Osteoblast (primary cell): ENCODE measurements around the gene BTN1A1. TPM values are rescaled to one million over a fixed set of nuclear protein-coding genes. Genes with fewer than 3 reads are reported as not detected.

Source experiments
- DNase-seq: peaks from one replicate; pipeline ENCODE4 v3.0.0; 2011; ENCODE audit warnings: low spot score, mixed read lengths; ENCODE audit not compliant: insufficient read length; ENCODE audit errors: missing footprints
- H2AFZ ChIP-seq: 2 replicates; pipeline ENCODE4 v1.6.0; 2011; ENCODE audit warnings: mild to moderate bottlenecking, low read length
- H3K27ac ChIP-seq: 2 replicates; pipeline ENCODE4 v1.5.1; 2011; ENCODE audit warnings: mild to moderate bottlenecking, low read depth, low read length, moderate library complexity
- H3K27me3 ChIP-seq: 2 replicates; pipeline ENCODE4 v1.6.0; 2012; ENCODE audit warnings: mild to moderate bottlenecking, control low read depth, inconsistent platforms, low read length, moderate library complexity; ENCODE audit not compliant: insufficient read depth
- H3K36me3 ChIP-seq: 2 replicates; pipeline ENCODE4 v1.5.1; 2011; ENCODE audit warnings: mild to moderate bottlenecking, low read length, control low read depth, moderate library complexity; ENCODE audit not compliant: insufficient read depth
- H3K4me1 ChIP-seq: 2 replicates; pipeline ENCODE4 v1.5.1; 2011; ENCODE audit warnings: mild to moderate bottlenecking, low read length, control low read depth, moderate library complexity; ENCODE audit not compliant: insufficient read depth
- H3K4me2 ChIP-seq: 2 replicates; pipeline ENCODE4 v1.6.0; 2011; ENCODE audit warnings: mild to moderate bottlenecking, low read length; ENCODE audit not compliant: insufficient read depth
- H3K4me3 ChIP-seq: fragments of 200-600 bp; sonication (generic); 3 replicates; pipeline ENCODE4 v1.5.1; 2012; ENCODE audit warnings: mild to moderate bottlenecking, low read length, inconsistent platforms; ENCODE audit not compliant: insufficient read depth
- H3K79me2 ChIP-seq: 2 replicates; pipeline ENCODE4 v1.6.0; 2012; ENCODE audit warnings: mild to moderate bottlenecking, low read length, control low read depth, inconsistent platforms; ENCODE audit not compliant: insufficient read depth
- H3K9me3 ChIP-seq: 2 replicates; pipeline ENCODE4 v1.5.1; 2011; ENCODE audit warnings: low read depth, low read length, control low read depth
- H4K20me1 ChIP-seq: 2 replicates; pipeline ENCODE4 v1.6.0; 2012; ENCODE audit warnings: mild to moderate bottlenecking, low read length, control low read depth; ENCODE audit not compliant: insufficient read depth
- total RNA-seq: library from RNA; depleted of rRNA; stranded (reverse); fragments of >200 nt; gene quantifications from 2 replicates; pipeline ENCODE4 v1.2.3, GENCODE V29; 2012
- TF ChIP-seq, protein P1 (sequence below): IDR thresholded peaks from 2 replicates; pipeline ENCODE4 v1.5.1; 2011; ENCODE audit warnings: mild to moderate bottlenecking, low read depth, low read length, moderate library complexity; ENCODE audit errors: extremely low read depth

BTN1A1 gene
- total RNA-seq, 1 donor = under 0.01 TPM

DNA sequence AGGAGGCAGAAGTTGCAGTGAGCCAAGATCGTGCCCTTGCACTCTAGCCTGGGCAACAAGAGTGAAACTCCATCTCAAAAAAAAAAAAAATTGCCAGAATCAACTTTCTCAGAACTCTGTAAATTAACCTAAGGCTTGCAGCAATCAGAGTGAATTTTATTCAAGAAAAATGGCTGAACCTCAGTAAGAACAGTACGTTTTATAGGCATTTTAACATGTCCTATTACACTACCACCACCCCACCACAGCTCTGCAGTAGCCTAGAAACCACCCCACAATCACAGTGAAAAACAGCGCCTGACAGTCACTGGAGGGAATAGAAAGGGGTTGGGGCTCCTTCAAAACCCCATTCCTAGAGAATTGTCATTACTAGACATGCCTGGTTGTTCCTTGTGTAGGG is 16.4 kb upstream of the BTN1A1 start:
- no peaks in the 10 kb centered on the region for H3K9me3 ChIP-seq
- H3K79me2 ChIP-seq = no peaks in the 10 kb centered on the region
- H3K4me2 ChIP-seq = no peak overlapping the region
- no peaks in the 10 kb centered on the region for H4K20me1 ChIP-seq
- H3K36me3 ChIP-seq = no peaks in the 10 kb centered on the region
- DNase-seq = no peak
- no peak overlapping the region for H3K27ac ChIP-seq
- no peak overlapping the region for H3K4me3 ChIP-seq
- no peaks in the 10 kb centered on the region for H3K4me1 ChIP-seq
- no peaks in the 10 kb centered on the region for H3K27me3 ChIP-seq
- H2AFZ ChIP-seq = no peak overlapping the region
- TF ChIP-seq, protein P1, sequence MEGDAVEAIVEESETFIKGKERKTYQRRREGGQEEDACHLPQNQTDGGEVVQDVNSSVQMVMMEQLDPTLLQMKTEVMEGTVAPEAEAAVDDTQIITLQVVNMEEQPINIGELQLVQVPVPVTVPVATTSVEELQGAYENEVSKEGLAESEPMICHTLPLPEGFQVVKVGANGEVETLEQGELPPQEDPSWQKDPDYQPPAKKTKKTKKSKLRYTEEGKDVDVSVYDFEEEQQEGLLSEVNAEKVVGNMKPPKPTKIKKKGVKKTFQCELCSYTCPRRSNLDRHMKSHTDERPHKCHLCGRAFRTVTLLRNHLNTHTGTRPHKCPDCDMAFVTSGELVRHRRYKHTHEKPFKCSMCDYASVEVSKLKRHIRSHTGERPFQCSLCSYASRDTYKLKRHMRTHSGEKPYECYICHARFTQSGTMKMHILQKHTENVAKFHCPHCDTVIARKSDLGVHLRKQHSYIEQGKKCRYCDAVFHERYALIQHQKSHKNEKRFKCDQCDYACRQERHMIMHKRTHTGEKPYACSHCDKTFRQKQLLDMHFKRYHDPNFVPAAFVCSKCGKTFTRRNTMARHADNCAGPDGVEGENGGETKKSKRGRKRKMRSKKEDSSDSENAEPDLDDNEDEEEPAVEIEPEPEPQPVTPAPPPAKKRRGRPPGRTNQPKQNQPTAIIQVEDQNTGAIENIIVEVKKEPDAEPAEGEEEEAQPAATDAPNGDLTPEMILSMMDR = no peak

DNA sequence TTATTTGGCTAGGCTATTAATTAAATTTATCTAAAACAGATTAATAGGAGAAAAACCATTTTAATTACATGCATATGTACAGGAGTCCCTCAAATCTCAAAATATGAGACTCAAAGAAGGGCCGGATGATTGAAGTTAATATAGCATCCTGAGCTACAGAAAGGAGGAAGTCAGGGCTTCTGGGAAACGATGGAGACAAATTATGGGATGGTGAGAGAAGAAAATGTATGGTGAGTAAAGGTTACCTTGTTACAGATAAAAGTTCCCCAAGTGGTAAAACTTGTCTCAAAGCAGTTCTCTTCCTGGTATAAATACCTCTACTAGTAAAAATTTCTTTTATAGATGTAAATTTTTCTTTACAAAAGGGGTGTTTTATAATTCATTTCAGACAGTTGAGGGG is 15.9 kb upstream of the BTN1A1 start:
- Histone ChIP-seq H3K36me3 (no peaks in the 10 kb centered on the region), H3K79me2 (no peaks in the 10 kb centered on the region), H3K9me3 (no peaks in the 10 kb centered on the region), H3K4me3 (no peak overlapping the region), H4K20me1 (no peaks in the 10 kb centered on the region), H3K27me3 (no peaks in the 10 kb centered on the region), H3K4me1 (no peaks in the 10 kb centered on the region), H3K4me2 (no peak overlapping the region), H3K27ac (no peak overlapping the region), H2AFZ (no peak overlapping the region)
- TF ChIP-seq, protein P1 = no peak
- DNase-seq = peak; percentile 58

DNA sequence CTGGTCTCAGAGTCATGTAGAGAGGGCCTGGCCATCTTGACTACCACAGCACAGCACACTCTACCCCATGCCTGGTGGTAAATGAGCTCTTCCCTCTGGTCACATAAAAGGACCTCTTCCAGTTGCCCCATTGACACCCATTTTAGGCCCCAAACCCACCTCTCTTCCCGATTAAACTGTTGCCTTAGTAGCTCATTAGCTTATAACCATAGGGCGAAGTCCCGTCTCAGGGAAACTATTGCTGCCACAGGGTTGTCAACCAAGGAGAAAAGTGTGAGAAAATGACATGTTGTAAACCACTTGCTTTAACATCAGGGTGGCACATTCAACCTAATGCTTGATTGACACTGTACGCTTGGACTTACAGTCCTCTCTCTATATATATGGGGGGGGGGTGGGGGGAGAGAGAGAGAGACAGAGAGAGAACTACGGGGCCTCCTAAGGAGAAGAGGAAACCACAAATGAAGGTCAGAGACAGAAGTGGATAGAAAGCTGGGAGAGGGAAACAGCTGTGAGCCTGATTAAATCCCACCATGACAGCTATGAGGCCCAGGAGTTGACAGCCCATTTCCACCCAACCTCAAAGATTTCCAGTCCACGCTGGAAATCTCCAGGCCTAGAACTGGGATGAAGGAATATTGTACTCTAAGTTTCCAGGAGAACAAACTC is 14.9 kb upstream of the BTN1A1 start:
- H3K9me3 ChIP-seq = no peaks in the 10 kb centered on the region
- no peaks in the 10 kb centered on the region for H4K20me1 ChIP-seq
- no peaks in the 10 kb centered on the region for H3K27me3 ChIP-seq
- H3K36me3 ChIP-seq = no peaks in the 10 kb centered on the region
- TF ChIP-seq, protein P1 = no peak
- H3K4me2 ChIP-seq = no peak overlapping the region
- no peak overlapping the region for H2AFZ ChIP-seq
- no peak overlapping the region for H3K4me3 ChIP-seq
- no peaks in the 10 kb centered on the region for H3K79me2 ChIP-seq
- H3K4me1 ChIP-seq = no peaks in the 10 kb centered on the region
- H3K27ac ChIP-seq = no peak overlapping the region
- DNase-seq = no peak

DNA sequence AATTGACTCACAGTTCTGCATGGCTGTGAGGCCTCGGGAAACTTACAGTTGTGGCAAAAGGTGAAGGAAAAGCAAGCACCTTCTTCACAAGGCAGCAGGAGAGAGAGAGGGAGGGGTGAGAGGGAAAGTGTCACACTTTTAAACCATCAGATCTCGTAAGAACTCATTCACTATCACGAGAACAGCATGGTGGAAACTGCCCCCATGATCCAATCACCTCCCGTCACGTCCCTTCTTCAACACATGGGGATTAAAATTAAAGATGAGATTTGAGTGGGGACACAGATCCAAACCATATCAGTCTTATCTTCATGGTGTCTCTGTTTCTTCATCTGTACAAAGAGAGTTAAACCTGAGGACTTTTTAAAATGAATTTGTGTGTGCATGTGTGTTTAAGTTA is 13.7 kb upstream of the BTN1A1 start:
- Histone ChIP-seq H3K4me3 (no peak overlapping the region), H4K20me1 (no peaks in the 10 kb centered on the region), H3K4me2 (no peak overlapping the region), H2AFZ (no peak overlapping the region), H3K9me3 (no peaks in the 10 kb centered on the region), H3K27ac (no peak overlapping the region), H3K79me2 (no peaks in the 10 kb centered on the region), H3K36me3 (no peaks in the 10 kb centered on the region), H3K27me3 (no peaks in the 10 kb centered on the region), H3K4me1 (no peaks in the 10 kb centered on the region)
- TF ChIP-seq, protein P1 = no peak
- DNase-seq = no peak
